ENCODE measurements around the gene SIGLEC8.

SIGLEC8 gene

GRCh38 chr19:51439021-51439465 lies 19.2 kb downstream of the SIGLEC8 start:
- in situ Hi-C loops (cut with MboI; ENCODE audit: low pct_unique_long_range_greater_than_20kb, low sequenced_read_pairs, unreplicated experiment) = loop anchor here (10.0 kb wide), 1 partner anchor 104 kb away; no protein-coding TSS in a partner anchor
- peak; percentile 51 for DNase-seq (ENCODE audit: low spot score)
- TF ChIP-seq, protein P1, sequence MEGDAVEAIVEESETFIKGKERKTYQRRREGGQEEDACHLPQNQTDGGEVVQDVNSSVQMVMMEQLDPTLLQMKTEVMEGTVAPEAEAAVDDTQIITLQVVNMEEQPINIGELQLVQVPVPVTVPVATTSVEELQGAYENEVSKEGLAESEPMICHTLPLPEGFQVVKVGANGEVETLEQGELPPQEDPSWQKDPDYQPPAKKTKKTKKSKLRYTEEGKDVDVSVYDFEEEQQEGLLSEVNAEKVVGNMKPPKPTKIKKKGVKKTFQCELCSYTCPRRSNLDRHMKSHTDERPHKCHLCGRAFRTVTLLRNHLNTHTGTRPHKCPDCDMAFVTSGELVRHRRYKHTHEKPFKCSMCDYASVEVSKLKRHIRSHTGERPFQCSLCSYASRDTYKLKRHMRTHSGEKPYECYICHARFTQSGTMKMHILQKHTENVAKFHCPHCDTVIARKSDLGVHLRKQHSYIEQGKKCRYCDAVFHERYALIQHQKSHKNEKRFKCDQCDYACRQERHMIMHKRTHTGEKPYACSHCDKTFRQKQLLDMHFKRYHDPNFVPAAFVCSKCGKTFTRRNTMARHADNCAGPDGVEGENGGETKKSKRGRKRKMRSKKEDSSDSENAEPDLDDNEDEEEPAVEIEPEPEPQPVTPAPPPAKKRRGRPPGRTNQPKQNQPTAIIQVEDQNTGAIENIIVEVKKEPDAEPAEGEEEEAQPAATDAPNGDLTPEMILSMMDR (IDR thresholded peaks at IDR 0.05; ENCODE audit: extremely low read depth, insufficient read depth, missing control alignments) = peak; percentile 75

DNA sequence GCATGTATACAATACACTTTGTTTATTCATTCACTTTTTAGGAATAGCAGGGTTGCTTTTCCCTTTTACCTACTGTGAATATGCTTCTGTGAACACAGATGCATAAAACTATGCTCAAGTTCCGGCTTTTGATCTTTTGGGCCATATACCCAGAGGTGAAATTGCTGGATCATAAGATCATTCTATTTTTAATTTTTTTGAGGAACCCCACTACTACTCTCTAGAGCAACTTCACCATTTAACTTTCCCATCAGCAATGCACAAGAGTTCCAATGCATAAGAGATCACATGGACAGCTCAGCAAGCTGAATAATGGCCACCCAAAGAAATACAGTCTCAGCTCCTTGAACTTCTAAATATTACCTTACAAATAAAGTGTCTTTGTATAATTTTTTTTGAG lies 23.8 kb downstream of the SIGLEC8 start:
- in situ Hi-C loops (cut with MboI; ENCODE audit: low pct_unique_long_range_greater_than_20kb, low sequenced_read_pairs, unreplicated experiment) = loop anchor here (10.0 kb wide), 1 partner anchor 100 kb away; no protein-coding TSS in a partner anchor
- DNase-seq (ENCODE audit: low spot score) = no peak
- TF ChIP-seq, protein P1 (IDR thresholded peaks at IDR 0.05; ENCODE audit: extremely low read depth, insufficient read depth, missing control alignments) = no peak

- no peak for DNase-seq (ENCODE audit: low spot score)
- TF ChIP-seq, protein P1 (IDR thresholded peaks at IDR 0.05; ENCODE audit: extremely low read depth, insufficient read depth, missing control alignments) = no peak
- in situ Hi-C loops (cut with MboI; ENCODE audit: low pct_unique_long_range_greater_than_20kb, low sequenced_read_pairs, unreplicated experiment) = loop anchor here (10.0 kb wide), 1 partner anchor 98 kb away; no protein-coding TSS in a partner anchor
These were observed 25.2 kb downstream of the SIGLEC8 start for GRCh38 chr19:51433043-51433442.

DNA sequence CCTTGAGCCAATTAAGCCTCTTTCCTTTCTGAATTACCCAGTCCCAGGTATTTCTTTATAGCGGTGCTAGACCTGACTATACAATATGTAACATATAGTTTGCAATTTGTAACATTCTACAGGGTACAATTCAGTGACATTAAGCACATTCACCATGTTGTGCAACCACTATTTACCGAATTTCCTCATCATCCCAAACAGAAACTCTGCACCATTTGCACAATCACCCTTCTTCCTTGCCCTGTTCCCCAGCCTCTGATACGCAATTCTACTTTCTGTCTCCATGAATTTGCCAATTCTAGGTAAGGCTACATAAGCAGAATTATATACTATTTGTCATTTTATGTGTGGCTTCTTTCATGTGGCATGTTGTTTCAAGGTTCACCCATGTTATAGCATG lies 27.1 kb downstream of the SIGLEC8 start:
- TF ChIP-seq, protein P1 (IDR thresholded peaks at IDR 0.05; ENCODE audit: extremely low read depth, insufficient read depth, missing control alignments) = no peak
- DNase-seq (ENCODE audit: low spot score) = no peak
- in situ Hi-C loops (cut with MboI; ENCODE audit: low pct_unique_long_range_greater_than_20kb, low sequenced_read_pairs, unreplicated experiment) = loop anchor here (10.0 kb wide), 1 partner anchor 96 kb away; no protein-coding TSS in a partner anchor

DNA sequence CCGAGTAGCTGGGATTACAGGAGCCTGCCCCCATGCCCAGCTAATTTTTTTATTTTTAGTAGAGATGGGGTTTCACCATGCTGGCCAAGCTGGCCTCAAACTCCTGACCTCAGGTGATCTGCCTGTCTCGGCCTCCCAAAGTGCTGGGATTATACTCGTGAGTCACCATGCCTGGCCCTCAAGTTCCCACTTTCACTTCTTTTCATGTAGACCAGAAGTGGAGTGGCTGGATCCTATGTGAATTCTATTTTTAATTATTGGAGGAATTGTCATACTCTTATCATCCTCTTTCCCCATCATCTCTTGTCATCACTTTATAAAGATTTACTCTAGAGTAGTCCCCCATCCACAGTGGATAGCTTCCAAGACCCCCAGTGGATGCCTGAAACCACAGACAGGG lies 28.0 kb downstream of the SIGLEC8 start:
- TF ChIP-seq, protein P1 (IDR thresholded peaks at IDR 0.05; ENCODE audit: extremely low read depth, insufficient read depth, missing control alignments) = no peak
- no peak for DNase-seq (ENCODE audit: low spot score)
- in situ Hi-C loops (cut with MboI; ENCODE audit: low pct_unique_long_range_greater_than_20kb, low sequenced_read_pairs, unreplicated experiment) = loop anchor here (10.0 kb wide), 1 partner anchor 95 kb away; no protein-coding TSS in a partner anchor

GRCh38 chr19:51427201-51427600 lies 31.1 kb downstream of the SIGLEC8 start:
- in situ Hi-C loops (cut with MboI; ENCODE audit: low pct_unique_long_range_greater_than_20kb, low sequenced_read_pairs, unreplicated experiment) = no loop called here
- no peak for DNase-seq (ENCODE audit: low spot score)
- TF ChIP-seq, protein P1 (IDR thresholded peaks at IDR 0.05; ENCODE audit: extremely low read depth, insufficient read depth, missing control alignments) = no peak
